Measurements from ENCODE around the gene TET3. TPM values are rescaled to one million over a fixed set of nuclear protein-coding genes. Genes with fewer than 3 reads are reported as not detected.

The TET3 gene
- total and polyA plus RNA-seq, 9 of the 15 experiments (the other 6 are each of a cell fraction or from before 2014, with no cell fraction given), result 0.35 to 16.3 (median 5.5) TPM

DNA sequence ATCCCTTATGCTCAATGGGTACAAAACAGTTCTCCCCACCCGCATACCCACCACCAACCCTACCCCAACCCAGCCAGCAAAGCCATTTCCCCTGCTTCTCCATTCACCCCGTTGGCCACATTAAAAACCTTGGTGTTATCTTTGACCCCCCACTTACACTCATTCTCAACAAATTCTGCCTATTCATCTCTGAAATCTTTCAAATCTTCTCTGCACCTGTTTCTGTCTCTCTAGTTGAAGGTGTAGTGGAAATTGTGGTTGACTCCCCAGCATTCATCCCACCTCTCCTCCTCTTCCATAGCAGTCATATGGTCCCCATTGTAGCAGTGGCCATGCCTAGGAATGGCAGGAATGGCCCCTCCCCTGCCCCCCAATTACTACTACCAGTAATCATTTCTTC, 20.5 kb upstream of the TET3 start (continued):
- TF ChIP-seq, protein P1, sequence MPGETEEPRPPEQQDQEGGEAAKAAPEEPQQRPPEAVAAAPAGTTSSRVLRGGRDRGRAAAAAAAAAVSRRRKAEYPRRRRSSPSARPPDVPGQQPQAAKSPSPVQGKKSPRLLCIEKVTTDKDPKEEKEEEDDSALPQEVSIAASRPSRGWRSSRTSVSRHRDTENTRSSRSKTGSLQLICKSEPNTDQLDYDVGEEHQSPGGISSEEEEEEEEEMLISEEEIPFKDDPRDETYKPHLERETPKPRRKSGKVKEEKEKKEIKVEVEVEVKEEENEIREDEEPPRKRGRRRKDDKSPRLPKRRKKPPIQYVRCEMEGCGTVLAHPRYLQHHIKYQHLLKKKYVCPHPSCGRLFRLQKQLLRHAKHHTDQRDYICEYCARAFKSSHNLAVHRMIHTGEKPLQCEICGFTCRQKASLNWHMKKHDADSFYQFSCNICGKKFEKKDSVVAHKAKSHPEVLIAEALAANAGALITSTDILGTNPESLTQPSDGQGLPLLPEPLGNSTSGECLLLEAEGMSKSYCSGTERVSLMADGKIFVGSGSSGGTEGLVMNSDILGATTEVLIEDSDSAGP (CRISPR knock-in tag; IDR thresholded peaks at IDR 0.05), result no peak
- TF ChIP-seq KDM1A (IDR thresholded peaks at IDR 0.05), result 0 out of 4 replicates have a peak, but pooled peaks of 1 of the 2 experiments have one; percentile 15
- 0 out of 2 replicates have a peak, but pooled peaks have one; percentile 14 for TF ChIP-seq SMARCA4 (IDR thresholded peaks at IDR 0.05)
- TF ChIP-seq ZNF3 (CRISPR knock-in tag; IDR thresholded peaks at IDR 0.05), result no peak
- TF ChIP-seq ZBTB8A (IDR thresholded peaks at IDR 0.05; ENCODE audit: partially characterized antibody), result no peak
- no peak for TF ChIP-seq HMG20B (CRISPR knock-in tag; IDR thresholded peaks at IDR 0.05)
- TF ChIP-seq, protein P2, sequence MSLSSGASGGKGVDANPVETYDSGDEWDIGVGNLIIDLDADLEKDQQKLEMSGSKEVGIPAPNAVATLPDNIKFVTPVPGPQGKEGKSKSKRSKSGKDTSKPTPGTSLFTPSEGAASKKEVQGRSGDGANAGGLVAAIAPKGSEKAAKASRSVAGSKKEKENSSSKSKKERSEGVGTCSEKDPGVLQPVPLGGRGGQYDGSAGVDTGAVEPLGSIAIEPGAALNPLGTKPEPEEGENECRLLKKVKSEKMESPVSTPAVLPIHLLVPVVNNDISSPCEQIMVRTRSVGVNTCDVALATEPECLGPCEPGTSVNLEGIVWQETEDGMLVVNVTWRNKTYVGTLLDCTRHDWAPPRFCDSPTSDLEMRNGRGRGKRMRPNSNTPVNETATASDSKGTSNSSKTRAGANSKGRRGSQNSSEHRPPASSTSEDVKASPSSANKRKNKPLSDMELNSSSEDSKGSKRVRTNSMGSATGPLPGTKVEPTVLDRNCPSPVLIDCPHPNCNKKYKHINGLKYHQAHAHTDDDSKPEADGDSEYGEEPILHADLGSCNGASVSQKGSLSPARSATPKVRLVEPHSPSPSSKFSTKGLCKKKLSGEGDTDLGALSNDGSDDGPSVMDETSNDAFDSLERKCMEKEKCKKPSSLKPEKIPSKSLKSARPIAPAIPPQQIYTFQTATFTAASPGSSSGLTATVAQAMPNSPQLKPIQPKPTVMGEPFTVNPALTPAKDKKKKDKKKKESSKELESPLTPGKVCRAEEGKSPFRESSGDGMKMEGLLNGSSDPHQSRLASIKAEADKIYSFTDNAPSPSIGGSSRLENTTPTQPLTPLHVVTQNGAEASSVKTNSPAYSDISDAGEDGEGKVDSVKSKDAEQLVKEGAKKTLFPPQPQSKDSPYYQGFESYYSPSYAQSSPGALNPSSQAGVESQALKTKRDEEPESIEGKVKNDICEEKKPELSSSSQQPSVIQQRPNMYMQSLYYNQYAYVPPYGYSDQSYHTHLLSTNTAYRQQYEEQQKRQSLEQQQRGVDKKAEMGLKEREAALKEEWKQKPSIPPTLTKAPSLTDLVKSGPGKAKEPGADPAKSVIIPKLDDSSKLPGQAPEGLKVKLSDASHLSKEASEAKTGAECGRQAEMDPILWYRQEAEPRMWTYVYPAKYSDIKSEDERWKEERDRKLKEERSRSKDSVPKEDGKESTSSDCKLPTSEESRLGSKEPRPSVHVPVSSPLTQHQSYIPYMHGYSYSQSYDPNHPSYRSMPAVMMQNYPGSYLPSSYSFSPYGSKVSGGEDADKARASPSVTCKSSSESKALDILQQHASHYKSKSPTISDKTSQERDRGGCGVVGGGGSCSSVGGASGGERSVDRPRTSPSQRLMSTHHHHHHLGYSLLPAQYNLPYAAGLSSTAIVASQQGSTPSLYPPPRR (CRISPR knock-in tag; IDR thresholded peaks at IDR 0.05; ENCODE audit: borderline replicate concordance), result no peak
- TF ChIP-seq FOSL1 (tag; conservative IDR thresholded peaks at IDR 0.05), result no peak
- TF ChIP-seq, protein P3, sequence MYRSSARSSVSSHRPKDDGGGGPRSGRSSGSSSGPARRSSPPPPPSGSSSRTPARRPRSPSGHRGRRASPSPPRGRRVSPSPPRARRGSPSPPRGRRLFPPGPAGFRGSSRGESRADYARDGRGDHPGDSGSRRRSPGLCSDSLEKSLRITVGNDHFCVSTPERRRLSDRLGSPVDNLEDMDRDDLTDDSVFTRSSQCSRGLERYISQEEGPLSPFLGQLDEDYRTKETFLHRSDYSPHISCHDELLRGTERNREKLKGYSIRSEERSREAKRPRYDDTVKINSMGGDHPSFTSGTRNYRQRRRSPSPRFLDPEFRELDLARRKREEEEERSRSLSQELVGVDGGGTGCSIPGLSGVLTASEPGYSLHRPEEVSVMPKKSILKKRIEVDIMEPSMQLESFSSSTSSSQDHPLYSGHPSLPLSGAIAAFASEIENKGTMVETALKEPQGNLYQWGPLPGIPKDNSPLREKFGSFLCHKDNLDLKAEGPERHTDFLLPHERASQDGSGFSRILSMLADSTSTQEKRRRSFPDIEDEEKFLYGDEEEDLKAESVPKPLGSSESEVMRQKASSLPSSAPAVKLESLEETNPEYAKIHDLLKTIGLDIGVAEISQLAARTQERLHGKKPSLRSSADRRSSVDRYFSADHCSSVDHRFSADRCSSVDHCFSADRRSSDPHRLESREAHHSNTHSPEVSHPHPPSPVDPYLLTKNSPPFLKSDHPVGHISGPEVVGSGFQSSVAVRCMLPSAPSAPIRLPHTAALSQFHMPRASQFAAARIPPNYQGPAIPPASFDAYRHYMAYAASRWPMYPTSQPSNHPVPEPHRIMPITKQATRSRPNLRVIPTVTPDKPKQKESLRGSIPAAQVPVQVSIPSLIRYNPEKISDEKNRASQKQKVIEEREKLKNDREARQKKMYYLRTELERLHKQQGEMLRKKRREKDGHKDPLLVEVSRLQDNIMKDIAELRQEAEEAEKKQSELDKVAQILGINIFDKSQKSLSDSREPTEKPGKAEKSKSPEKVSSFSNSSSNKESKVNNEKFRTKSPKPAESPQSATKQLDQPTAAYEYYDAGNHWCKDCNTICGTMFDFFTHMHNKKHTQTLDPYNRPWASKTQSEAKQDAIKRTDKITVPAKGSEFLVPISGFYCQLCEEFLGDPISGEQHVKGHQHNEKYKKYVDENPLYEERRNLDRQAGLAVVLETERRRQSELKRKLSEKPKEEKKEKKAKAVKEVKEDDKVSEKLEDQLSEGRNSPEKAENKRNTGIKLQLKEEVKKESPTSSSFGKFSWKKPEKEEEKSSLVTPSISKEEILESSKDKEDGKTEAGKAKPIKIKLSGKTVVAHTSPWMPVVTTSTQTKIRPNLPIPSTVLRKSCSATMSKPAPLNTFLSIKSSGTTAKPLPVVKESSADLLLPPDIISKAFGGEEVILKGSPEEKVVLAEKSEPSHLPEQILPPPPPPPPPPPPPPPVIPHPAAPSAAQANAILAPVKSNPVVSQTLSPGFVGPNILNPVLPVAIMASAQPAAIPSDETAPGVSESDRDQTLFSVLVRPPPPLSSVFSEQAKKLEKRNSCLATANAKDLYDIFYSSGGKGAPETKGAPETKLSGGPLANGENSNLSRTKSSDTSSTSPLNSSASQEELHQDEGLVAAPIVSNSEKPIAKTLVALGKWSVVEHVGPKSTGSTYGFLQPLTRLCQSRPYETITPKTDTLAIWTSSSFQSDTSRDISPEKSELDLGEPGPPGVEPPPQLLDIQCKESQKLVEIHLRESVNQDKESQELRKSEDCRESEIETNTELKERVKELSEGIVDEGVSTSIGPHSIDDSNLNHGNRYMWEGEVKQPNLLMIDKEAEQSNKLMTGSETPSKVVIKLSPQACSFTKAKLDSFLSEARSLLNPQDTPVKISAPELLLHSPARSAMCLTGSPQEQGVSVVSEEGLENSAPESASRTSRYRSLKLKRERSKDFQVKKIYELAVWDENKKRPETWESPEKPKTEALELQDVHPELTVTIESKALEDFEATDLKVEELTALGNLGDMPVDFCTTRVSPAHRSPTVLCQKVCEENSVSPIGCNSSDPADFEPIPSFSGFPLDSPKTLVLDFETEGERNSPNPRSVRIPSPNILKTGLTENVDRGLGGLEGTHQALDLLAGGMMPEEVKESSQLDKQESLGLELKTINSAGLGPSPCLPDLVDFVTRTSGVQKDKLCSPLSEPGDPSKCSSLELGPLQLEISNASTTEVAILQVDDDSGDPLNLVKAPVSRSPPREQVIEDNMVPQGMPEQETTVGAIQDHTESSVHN (IDR thresholded peaks at IDR 0.05; ENCODE audit: borderline replicate concordance in 1 of 2, low read depth in 1 of 2), result no peak
- TF ChIP-seq ARID1B (IDR thresholded peaks at IDR 0.05), result peak; percentile 47
- no peak for TF ChIP-seq ZNF512 (tag; IDR thresholded peaks at IDR 0.05)
- TF ChIP-seq TAF9B (IDR thresholded peaks at IDR 0.05; ENCODE audit: partially characterized antibody), result no peak

All from K562 (cell line).